IMR-90 (cell line): Measurements from ENCODE around the gene CCDC40. TPM values are rescaled to one million over a fixed set of nuclear protein-coding genes. Genes with fewer than 3 reads are reported as not detected.

Experiments used
- ATAC-seq: fragments of 200-7000 bp; cut with Tn5 transposase; 2 replicates; pipeline ENCODE4 v1.9.1; 2020; ENCODE audit warnings: low read depth, mild to moderate bottlenecking, moderate library complexity
- BruUV-seq: library from RNA; stranded (reverse); fragments of 400-500 nt; replicated peaks from 2 replicates; lab custom pipeline; 2021; lab: Mats Ljungman, UMichigan
- CTCF ChIA-PET: fragments of 300-600 bp; formaldehyde crosslinking; extraction: SDS; loops from one replicate; lab custom pipeline; 2021; ENCODE audit warnings: antibody characterized with exemption; lab: Yijun Ruan, JAX
- POLR2A ChIA-PET: fragments of 300-600 bp; sonication (Branson Sonifier 250); formaldehyde crosslinking; loops from one replicate; lab custom pipeline; 2022; ENCODE audit warnings: antibody characterized with exemption; ENCODE audit not compliant: unreplicated experiment; lab: Charles Lee
- DNase-seq: peaks from one replicate; pipeline ENCODE4 v3.0.0; 2013
- H2AFZ ChIP-seq: replicated peaks from 2 replicates; pipeline ENCODE3; 2013; ENCODE audit warnings: low read length, mild to moderate bottlenecking; ENCODE audit not compliant: poor library complexity
- H2AK5ac ChIP-seq: 2 replicates; pipeline ENCODE4 v1.6.1; 2013; ENCODE audit warnings: low read depth, low read length, inconsistent platforms
- H2AK9ac ChIP-seq: replicated peaks from 2 replicates; pipeline ENCODE3; 2013; ENCODE audit warnings: mild to moderate bottlenecking, low read depth, low read length, moderate library complexity; ENCODE audit not compliant: poor library complexity
- H2BK120ac ChIP-seq: 2 replicates; pipeline ENCODE4 v1.6.1; 2013; ENCODE audit warnings: low read depth, low read length, inconsistent platforms
- H2BK15ac ChIP-seq: 3 replicates; pipeline ENCODE4 v1.6.1; 2013; ENCODE audit warnings: low read depth, low read length, inconsistent platforms
- H2BK20ac ChIP-seq: 2 replicates; pipeline ENCODE4 v1.6.1; 2013; ENCODE audit warnings: low read depth, mild to moderate bottlenecking, inconsistent platforms, low read length, moderate library complexity
- H2BK5ac ChIP-seq: 2 replicates; pipeline ENCODE4 v1.6.1; 2013; ENCODE audit warnings: mild to moderate bottlenecking, low read depth, low read length, inconsistent platforms; ENCODE audit not compliant: poor library complexity, severe bottlenecking
- H3K14ac ChIP-seq: replicated peaks from 2 replicates; pipeline ENCODE4 v1.6.1; 2013; ENCODE audit warnings: low read depth, low read length, inconsistent platforms
- H3K18ac ChIP-seq: 2 replicates; pipeline ENCODE4 v1.6.1; 2013; ENCODE audit warnings: low read depth, low read length, control low read depth
- H3K23ac ChIP-seq: 2 replicates; pipeline ENCODE4 v1.6.1; 2013; ENCODE audit warnings: low read depth, low read length, inconsistent platforms
- H3K27ac ChIP-seq: 2 replicates; pipeline ENCODE4 v1.5.1; 2013; ENCODE audit warnings: mild to moderate bottlenecking, control low read depth, low read length; ENCODE audit not compliant: insufficient read depth
- H3K27me3 ChIP-seq: 2 replicates; pipeline ENCODE4 v1.6.1; 2013; ENCODE audit warnings: low read length; ENCODE audit not compliant: control insufficient read depth, insufficient read depth
- H3K36me3 ChIP-seq: 2 replicates; pipeline ENCODE4 v1.6.1; 2013; ENCODE audit warnings: low read length, mixed read lengths; ENCODE audit not compliant: control insufficient read depth, insufficient read depth
- H3K4ac ChIP-seq: 2 replicates; pipeline ENCODE4 v1.6.1; 2013; ENCODE audit warnings: low read depth, low read length, inconsistent platforms
- H3K4me1 ChIP-seq: 2 replicates; pipeline ENCODE4 v1.6.1; 2013; ENCODE audit warnings: low read length, mixed read lengths; ENCODE audit not compliant: control insufficient read depth, insufficient read depth
- H3K4me2 ChIP-seq: 2 replicates; pipeline ENCODE4 v1.6.1; 2013; ENCODE audit warnings: low read depth, mild to moderate bottlenecking, control low read depth, low read length, moderate library complexity
- H3K4me3 ChIP-seq: 2 replicates; pipeline ENCODE4 v1.5.1; 2013; ENCODE audit warnings: low read depth, mild to moderate bottlenecking, control low read depth, low read length, moderate library complexity; ENCODE audit not compliant: insufficient read depth
- H3K56ac ChIP-seq: 2 replicates; pipeline ENCODE4 v1.6.1; 2013; ENCODE audit warnings: low read length, inconsistent platforms; ENCODE audit not compliant: insufficient read depth; ENCODE audit errors: extremely low read depth
- H3K79me1 ChIP-seq, 2 experiments: 2 replicates each; pipeline ENCODE4 v1.6.1; 2013; ENCODE audit warnings: low read length in 2 of 2, inconsistent platforms in 1 of 2, low read depth in 1 of 2
- H3K9ac ChIP-seq: 2 replicates; pipeline ENCODE4 v1.6.1; 2013; ENCODE audit warnings: low read depth, low read length, control low read depth
- H3K9me1 ChIP-seq: 2 replicates; pipeline ENCODE4 v1.6.1; 2013; ENCODE audit warnings: low read length, inconsistent platforms; ENCODE audit not compliant: insufficient read depth
- H3K9me3 ChIP-seq: 2 replicates; pipeline ENCODE4 v1.6.1; 2013; ENCODE audit warnings: low read length; ENCODE audit not compliant: control insufficient read depth, insufficient read depth
- H4K20me1 ChIP-seq: 2 replicates; pipeline ENCODE4 v1.6.1; 2013; ENCODE audit warnings: low read length, inconsistent platforms; ENCODE audit not compliant: insufficient read depth
- H4K5ac ChIP-seq: 2 replicates; pipeline ENCODE4 v1.6.1; 2013; ENCODE audit warnings: mild to moderate bottlenecking, low read depth, low read length, control low read depth
- H4K8ac ChIP-seq, 2 experiments: 2 replicates each; pipeline ENCODE4 v1.6.1; 2013; ENCODE audit warnings: low read depth in 2 of 2, low read length in 2 of 2, control low read depth in 1 of 2, inconsistent platforms in 1 of 2
- H4K91ac ChIP-seq: 2 replicates; pipeline ENCODE4 v1.6.1; 2013; ENCODE audit warnings: low read depth, low read length, inconsistent platforms; ENCODE audit not compliant: insufficient read depth
- BHLHE40 ChIP-seq: fragments of 150-350 bp; IDR thresholded peaks from 2 replicates; pipeline ENCODE4 v1.6.1; 2016; ENCODE audit warnings: mild to moderate bottlenecking, low read depth, low read length
- CEBPB ChIP-seq: IDR thresholded peaks from 2 replicates; pipeline ENCODE4 v1.6.1; 2012; ENCODE audit warnings: low read depth, low read length, improper control_type of control experiment
- CTCF ChIP-seq: conservative IDR thresholded peaks from 2 replicates; pipeline ENCODE4 v1.5.1; 2012; ENCODE audit warnings: mild to moderate bottlenecking, low read depth, low read length, improper control_type of control experiment
- FOS ChIP-seq: fragments of 150-350 bp; IDR thresholded peaks from 2 replicates; pipeline ENCODE4 v1.6.1; 2016; ENCODE audit warnings: low read depth, low read length
- MAZ ChIP-seq: IDR thresholded peaks from 2 replicates; pipeline ENCODE4 v1.6.1; 2012; ENCODE audit warnings: low read depth, mild to moderate bottlenecking, low read length, improper control_type of control experiment, moderate library complexity, borderline replicate concordance
- MXI1 ChIP-seq: IDR thresholded peaks from 2 replicates; pipeline ENCODE4 v1.6.1; 2012; ENCODE audit warnings: low read depth, mild to moderate bottlenecking, low read length, moderate library complexity, borderline replicate concordance
- NFE2L2 ChIP-seq: fragments of 150-350 bp; IDR thresholded peaks from 2 replicates; pipeline ENCODE4 v1.6.1; 2016; ENCODE audit warnings: low read depth, mild to moderate bottlenecking, low read length
- RAD21 ChIP-seq: IDR thresholded peaks from 2 replicates; pipeline ENCODE4 v1.6.1; 2012; ENCODE audit warnings: low read length, improper control_type of control experiment
- RCOR1 ChIP-seq: IDR thresholded peaks from 2 replicates; pipeline ENCODE4 v1.6.1; 2012; ENCODE audit warnings: mild to moderate bottlenecking, low read length, improper control_type of control experiment; ENCODE audit not compliant: insufficient replicate concordance
- RFX5 ChIP-seq: IDR thresholded peaks from 2 replicates; pipeline ENCODE4 v1.8.0; 2012; ENCODE audit warnings: low read depth, mild to moderate bottlenecking, low read length, moderate library complexity
- SMC3 ChIP-seq: fragments of 150-350 bp; IDR thresholded peaks from 2 replicates; pipeline ENCODE4 v1.6.1; 2016; ENCODE audit warnings: low read depth, mild to moderate bottlenecking, antibody characterized with exemption, low read length, moderate library complexity
- USF2 ChIP-seq: fragments of 150-350 bp; IDR thresholded peaks from 2 replicates; pipeline ENCODE4 v1.6.1; 2017; ENCODE audit warnings: mild to moderate bottlenecking, antibody characterized with exemption, low read length, low read depth
- WGBS, 2 experiments: methylation state at CpG; one replicate each; pipeline versions ENCODE4 v1.1.5 to v1.1.7; 2013; ENCODE audit warnings: missing lambda C conversion rate in 2 of 2; ENCODE audit not compliant: insufficient read length in 1 of 2; ENCODE audit errors: extremely low coverage in 2 of 2; 5-methylcytosine and 5-hydroxymethylcytosine counted together
- dilution Hi-C: fragments of 300-500 bp; cut with HindIII; formaldehyde crosslinking; loops from one replicate; pipeline ENCODE4 v1.14.3; 2018; ENCODE audit warnings: low sequenced_read_pairs; ENCODE audit not compliant: unreplicated experiment
- in situ Hi-C: fragments of 300-500 bp; cut with MboI; formaldehyde crosslinking; loops from 3 replicates; pipeline ENCODE4 v1.14.3; 2019; ENCODE audit warnings: low sequenced_read_pairs, inconsistent platforms, mixed read lengths
- intact Hi-C: fragments of 100-400 bp; cut with micrococcal nuclease; formaldehyde crosslinking; loops from 2 replicates; pipeline ENCODE4 v1.10.0; 2022
- polyA plus RNA-seq, 3 experiments: library from polyadenylated mRNA; depleted of rRNA; stranded (reverse); fragments of >200 nt; gene quantifications; 2 replicates each; pipeline ENCODE4 v1.2.3, GENCODE V29; 2012; ENCODE audit warnings: low replicate concordance in 1 of 3
- total RNA-seq: library from RNA; depleted of rRNA; stranded (reverse); fragments of >200 nt; gene quantifications from 2 replicates; pipeline ENCODE4 v1.2.3, GENCODE V29; 2012
- TF ChIP-seq, protein P1 (sequence below): fragments of 150-350 bp; IDR thresholded peaks from 2 replicates; pipeline ENCODE4 v1.6.1; 2016; ENCODE audit warnings: low read depth, mild to moderate bottlenecking, low read length, moderate library complexity, borderline replicate concordance

The CCDC40 gene
- total and polyA plus RNA-seq, 2 of the 4 experiments (the other 2 are of a cell fraction), result 0.90 to 4.7 TPM

- TF ChIP-seq USF2 (no peak), MAZ (no peak)
These were observed 89.4 kb downstream of the CCDC40 start (continued) for GRCh38 chr17:80125656-80126448.

DNA sequence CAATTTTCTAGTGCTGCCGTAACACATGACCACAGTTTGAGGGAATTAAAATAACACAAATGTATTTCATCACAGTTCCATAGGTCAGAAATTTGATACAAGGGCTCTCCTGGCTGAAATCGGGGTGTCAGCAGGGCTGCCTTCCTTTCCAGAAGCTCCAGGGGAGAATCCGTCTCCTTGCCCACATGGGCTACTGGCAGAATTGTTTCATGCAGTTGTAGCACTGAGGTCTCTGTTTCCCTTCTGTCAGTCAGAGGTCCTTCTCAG lies 89.9 kb downstream of the CCDC40 start:
- H3K27ac ChIP-seq, result no peak overlapping the region
- H3K56ac ChIP-seq, result no peak overlapping the region
- H4K5ac ChIP-seq, result no peak overlapping the region
- H2AFZ ChIP-seq, result no peak overlapping the region
- H2BK120ac ChIP-seq, result no peak overlapping the region
- H3K79me1 ChIP-seq, result no peaks in the 10 kb centered on the region
- in situ Hi-C loops (no loop called here), intact Hi-C loops (no loop called here), dilution Hi-C loops (no loop called here)
- no peak overlapping the region for H2AK9ac ChIP-seq
- no peak overlapping the region for H3K18ac ChIP-seq
- no peak overlapping the region for H2BK5ac ChIP-seq
- no peak overlapping the region for H3K4ac ChIP-seq
- no peaks in the 10 kb centered on the region for H3K9me1 ChIP-seq
- peaks cover 6% of the 10 kb centered on the region for H3K4me1 ChIP-seq
- no peak for ATAC-seq
- H3K14ac ChIP-seq, result no peak overlapping the region
- 0 out of 2 replicates have a peak, but pooled peaks cover 2% of the 10 kb centered on the region for H3K27me3 ChIP-seq
- no peaks in the 10 kb centered on the region for H3K36me3 ChIP-seq
- H3K23ac ChIP-seq, result no peak overlapping the region
- no peak overlapping the region for H2BK15ac ChIP-seq
- WGBS, 2 experiments, result 100% methylated on average over 1 of the region's 3 CpGs; no CpG with 5 or more reads in 1 of the 2 experiments
- H2AK5ac ChIP-seq, result no peak overlapping the region
- DNase-seq, result no peak
- no peak overlapping the region for H3K9ac ChIP-seq
- BruUV-seq, result no TSS peak
- H3K4me2 ChIP-seq, result no peak overlapping the region
- POLR2A ChIA-PET, result no interaction called here
- no peak overlapping the region for H4K8ac ChIP-seq
- H4K91ac ChIP-seq, result no peak overlapping the region
- H4K20me1 ChIP-seq, result no peaks in the 10 kb centered on the region
- CTCF ChIA-PET, result no interaction called here
- H3K9me3 ChIP-seq, result no peaks in the 10 kb centered on the region
- H2BK20ac ChIP-seq, result no peak overlapping the region
- no peak overlapping the region for H3K4me3 ChIP-seq
- TF ChIP-seq RAD21, result no peak
- no peak for TF ChIP-seq SMC3
- no peak for TF ChIP-seq RFX5
- TF ChIP-seq, protein P1, sequence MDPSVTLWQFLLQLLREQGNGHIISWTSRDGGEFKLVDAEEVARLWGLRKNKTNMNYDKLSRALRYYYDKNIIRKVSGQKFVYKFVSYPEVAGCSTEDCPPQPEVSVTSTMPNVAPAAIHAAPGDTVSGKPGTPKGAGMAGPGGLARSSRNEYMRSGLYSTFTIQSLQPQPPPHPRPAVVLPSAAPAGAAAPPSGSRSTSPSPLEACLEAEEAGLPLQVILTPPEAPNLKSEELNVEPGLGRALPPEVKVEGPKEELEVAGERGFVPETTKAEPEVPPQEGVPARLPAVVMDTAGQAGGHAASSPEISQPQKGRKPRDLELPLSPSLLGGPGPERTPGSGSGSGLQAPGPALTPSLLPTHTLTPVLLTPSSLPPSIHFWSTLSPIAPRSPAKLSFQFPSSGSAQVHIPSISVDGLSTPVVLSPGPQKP, result no peak
- no peak for TF ChIP-seq NFE2L2
- no peak for TF ChIP-seq RCOR1
- no peak for TF ChIP-seq FOS
- TF ChIP-seq CEBPB, result no peak
- no peak for TF ChIP-seq MXI1
- TF ChIP-seq MAZ, result no peak
- TF ChIP-seq CTCF, result no peak
- no peak for TF ChIP-seq BHLHE40
